ENCODE measurements around the gene SGMS2.

Gene SGMS2

DNA sequence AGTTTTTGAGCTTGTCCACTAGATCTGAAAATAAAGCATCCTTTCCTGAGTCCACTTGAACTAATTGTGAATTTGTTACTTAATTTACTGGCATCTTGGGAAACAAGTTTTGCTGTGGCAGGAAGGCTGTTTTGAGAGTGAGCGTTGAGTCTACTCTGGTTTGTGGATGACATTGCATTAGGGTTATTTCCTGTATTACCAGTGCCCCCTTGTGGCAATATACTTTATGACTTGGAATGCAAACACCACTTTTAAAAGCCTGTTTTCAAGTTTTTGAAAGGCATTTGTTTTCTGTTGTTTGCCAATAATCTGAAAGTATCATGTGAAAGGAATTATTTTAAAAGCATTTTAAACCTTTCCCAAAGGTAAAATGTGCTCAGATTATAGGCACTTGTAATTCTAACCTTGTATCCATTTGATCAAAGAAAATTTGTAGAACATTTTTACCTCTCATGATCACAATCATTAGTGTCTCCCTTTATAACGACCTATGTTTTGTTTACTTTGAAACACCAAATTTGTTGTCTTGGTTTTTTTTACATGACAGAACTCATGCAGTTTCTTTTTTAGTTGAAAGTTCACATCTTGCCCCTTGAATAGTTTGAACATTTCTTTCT lies 88.7 kb downstream of the SGMS2 start (continued):
- TF ChIP-seq ZNF473 (tag by site-specific recombination; IDR thresholded peaks at IDR 0.05) (no peak), ZNF292 (tag by site-specific recombination; IDR thresholded peaks at IDR 0.05; ENCODE audit: borderline replicate concordance, low read depth) (no peak), ZNF654 (tag by site-specific recombination; IDR thresholded peaks at IDR 0.05; ENCODE audit: low read depth) (peak; percentile 74), HOXD13 (CRISPR knock-in tag; IDR thresholded peaks at IDR 0.05; ENCODE audit: borderline replicate concordance) (no peak), ZNF18 (tag by site-specific recombination; IDR thresholded peaks at IDR 0.05) (no peak), ZNF624 (tag by site-specific recombination; IDR thresholded peaks at IDR 0.05) (no peak), ZNF16 (tag by site-specific recombination; IDR thresholded peaks at IDR 0.05; ENCODE audit: low read depth) (no peak), ZBTB49 (tag by site-specific recombination; IDR thresholded peaks at IDR 0.05; ENCODE audit: low read depth) (no peak), SP3 (tag by site-specific recombination; IDR thresholded peaks at IDR 0.05) (no peak), ZNF174 (tag by site-specific recombination; IDR thresholded peaks at IDR 0.05) (no peak), ZNF560 (tag by site-specific recombination; IDR thresholded peaks at IDR 0.05; ENCODE audit: borderline replicate concordance) (no peak), ZBTB44 (tag by site-specific recombination; IDR thresholded peaks at IDR 0.05) (no peak), IKZF3 (tag by site-specific recombination; IDR thresholded peaks at IDR 0.05) (no peak), ZNF157 (tag by site-specific recombination; IDR thresholded peaks at IDR 0.05) (no peak), ZBTB7A (tag by site-specific recombination; IDR thresholded peaks at IDR 0.05; ENCODE audit: low read depth) (no peak), ZNF10 (tag by site-specific recombination; IDR thresholded peaks at IDR 0.05) (no peak), KLF9 (tag by site-specific recombination; IDR thresholded peaks at IDR 0.05; ENCODE audit: low read depth) (no peak), ZNF530 (tag by site-specific recombination; IDR thresholded peaks at IDR 0.05; ENCODE audit: low read depth) (no peak), ZNF660 (tag by site-specific recombination; IDR thresholded peaks at IDR 0.05) (0 out of 2 replicates have a peak, but pooled peaks have one; percentile 38), ZBTB20 (tag by site-specific recombination; IDR thresholded peaks at IDR 0.05) (no peak), ZSCAN30 (tag by site-specific recombination; IDR thresholded peaks at IDR 0.05) (no peak)
- TF ChIP-seq, protein P1, sequence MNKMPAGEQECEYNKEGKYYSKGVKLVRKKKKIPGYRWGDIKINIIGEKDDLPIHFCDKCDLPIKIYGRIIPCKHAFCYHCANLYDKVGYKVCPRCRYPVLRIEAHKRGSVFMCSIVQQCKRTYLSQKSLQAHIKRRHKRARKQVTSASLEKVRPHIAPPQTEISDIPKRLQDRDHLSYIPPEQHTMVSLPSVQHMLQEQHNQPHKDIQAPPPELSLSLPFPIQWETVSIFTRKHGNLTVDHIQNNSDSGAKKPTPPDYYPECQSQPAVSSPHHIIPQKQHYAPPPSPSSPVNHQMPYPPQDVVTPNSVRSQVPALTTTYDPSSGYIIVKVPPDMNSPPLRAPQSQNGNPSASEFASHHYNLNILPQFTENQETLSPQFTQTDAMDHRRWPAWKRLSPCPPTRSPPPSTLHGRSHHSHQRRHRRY (tag by site-specific recombination; IDR thresholded peaks at IDR 0.05) = no peak
- TF ChIP-seq, protein P2, sequence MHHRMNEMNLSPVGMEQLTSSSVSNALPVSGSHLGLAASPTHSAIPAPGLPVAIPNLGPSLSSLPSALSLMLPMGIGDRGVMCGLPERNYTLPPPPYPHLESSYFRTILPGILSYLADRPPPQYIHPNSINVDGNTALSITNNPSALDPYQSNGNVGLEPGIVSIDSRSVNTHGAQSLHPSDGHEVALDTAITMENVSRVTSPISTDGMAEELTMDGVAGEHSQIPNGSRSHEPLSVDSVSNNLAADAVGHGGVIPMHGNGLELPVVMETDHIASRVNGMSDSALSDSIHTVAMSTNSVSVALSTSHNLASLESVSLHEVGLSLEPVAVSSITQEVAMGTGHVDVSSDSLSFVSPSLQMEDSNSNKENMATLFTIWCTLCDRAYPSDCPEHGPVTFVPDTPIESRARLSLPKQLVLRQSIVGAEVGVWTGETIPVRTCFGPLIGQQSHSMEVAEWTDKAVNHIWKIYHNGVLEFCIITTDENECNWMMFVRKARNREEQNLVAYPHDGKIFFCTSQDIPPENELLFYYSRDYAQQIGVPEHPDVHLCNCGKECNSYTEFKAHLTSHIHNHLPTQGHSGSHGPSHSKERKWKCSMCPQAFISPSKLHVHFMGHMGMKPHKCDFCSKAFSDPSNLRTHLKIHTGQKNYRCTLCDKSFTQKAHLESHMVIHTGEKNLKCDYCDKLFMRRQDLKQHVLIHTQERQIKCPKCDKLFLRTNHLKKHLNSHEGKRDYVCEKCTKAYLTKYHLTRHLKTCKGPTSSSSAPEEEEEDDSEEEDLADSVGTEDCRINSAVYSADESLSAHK (tag by site-specific recombination; IDR thresholded peaks at IDR 0.05) = no peak
- TF ChIP-seq, protein P3, sequence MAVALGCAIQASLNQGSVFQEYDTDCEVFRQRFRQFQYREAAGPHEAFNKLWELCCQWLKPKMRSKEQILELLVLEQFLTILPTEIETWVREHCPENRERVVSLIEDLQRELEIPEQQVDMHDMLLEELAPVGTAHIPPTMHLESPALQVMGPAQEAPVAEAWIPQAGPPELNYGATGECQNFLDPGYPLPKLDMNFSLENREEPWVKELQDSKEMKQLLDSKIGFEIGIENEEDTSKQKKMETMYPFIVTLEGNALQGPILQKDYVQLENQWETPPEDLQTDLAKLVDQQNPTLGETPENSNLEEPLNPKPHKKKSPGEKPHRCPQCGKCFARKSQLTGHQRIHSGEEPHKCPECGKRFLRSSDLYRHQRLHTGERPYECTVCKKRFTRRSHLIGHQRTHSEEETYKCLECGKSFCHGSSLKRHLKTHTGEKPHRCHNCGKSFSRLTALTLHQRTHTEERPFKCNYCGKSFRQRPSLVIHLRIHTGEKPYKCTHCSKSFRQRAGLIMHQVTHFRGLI (tag by site-specific recombination; IDR thresholded peaks at IDR 0.05) = no peak
- TF ChIP-seq, protein P4, sequence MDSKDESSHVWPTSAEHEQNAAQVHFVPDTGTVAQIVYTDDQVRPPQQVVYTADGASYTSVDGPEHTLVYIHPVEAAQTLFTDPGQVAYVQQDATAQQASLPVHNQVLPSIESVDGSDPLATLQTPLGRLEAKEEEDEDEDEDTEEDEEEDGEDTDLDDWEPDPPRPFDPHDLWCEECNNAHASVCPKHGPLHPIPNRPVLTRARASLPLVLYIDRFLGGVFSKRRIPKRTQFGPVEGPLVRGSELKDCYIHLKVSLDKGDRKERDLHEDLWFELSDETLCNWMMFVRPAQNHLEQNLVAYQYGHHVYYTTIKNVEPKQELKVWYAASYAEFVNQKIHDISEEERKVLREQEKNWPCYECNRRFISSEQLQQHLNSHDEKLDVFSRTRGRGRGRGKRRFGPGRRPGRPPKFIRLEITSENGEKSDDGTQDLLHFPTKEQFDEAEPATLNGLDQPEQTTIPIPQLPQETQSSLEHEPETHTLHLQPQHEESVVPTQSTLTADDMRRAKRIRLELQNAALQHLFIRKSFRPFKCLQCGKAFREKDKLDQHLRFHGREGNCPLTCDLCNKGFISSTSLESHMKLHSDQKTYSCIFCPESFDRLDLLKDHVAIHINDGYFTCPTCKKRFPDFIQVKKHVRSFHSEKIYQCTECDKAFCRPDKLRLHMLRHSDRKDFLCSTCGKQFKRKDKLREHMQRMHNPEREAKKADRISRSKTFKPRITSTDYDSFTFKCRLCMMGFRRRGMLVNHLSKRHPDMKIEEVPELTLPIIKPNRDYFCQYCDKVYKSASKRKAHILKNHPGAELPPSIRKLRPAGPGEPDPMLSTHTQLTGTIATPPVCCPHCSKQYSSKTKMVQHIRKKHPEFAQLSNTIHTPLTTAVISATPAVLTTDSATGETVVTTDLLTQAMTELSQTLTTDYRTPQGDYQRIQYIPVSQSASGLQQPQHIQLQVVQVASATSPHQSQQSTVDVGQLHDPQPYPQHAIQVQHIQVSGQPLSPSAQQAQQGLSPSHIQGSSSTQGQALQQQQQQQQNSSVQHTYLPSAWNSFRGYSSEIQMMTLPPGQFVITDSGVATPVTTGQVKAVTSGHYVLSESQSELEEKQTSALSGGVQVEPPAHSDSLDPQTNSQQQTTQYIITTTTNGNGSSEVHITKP (tag by site-specific recombination; IDR thresholded peaks at IDR 0.05) = no peak

Data from HEK293 (cell line).